ENCODE results near the gene SLC40A1. TPM values are rescaled to one million over a fixed set of nuclear protein-coding genes. Genes with fewer than 3 reads are reported as not detected.
"Not testable (repeated sequence)": the region's sequence is repeated elsewhere in the genome, so short reads cannot be mapped to it uniquely, and the experiment has no call there.

SLC40A1 gene
- total RNA-seq, 1 donor from 2014 or later: 45.2 TPM

- DNase-seq (ENCODE audit: low spot score in 2 of 2); FAIRE-seq: not testable (repeated sequence)
These were observed 21.1 kb upstream of the SLC40A1 start for GRCh38 chr2:189601652-189602051.

DNA sequence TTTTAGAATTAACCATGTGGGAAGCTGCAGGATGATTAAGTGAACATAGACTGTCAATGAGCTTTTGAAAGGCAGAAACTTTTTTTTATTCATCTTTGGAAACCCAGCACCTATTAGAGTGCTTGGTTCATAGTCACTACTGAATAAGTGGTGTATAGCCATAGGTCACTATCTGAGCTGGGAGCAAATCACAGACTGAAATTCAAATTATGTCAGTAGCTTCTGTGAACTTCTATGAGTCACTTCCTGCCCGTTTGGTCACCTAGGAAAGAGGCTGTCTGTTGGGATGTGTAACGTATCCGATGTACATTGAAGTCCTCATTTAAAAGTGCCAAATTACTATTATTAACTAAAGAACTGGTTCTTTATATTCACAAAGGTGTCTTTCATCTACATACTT is 20.5 kb upstream of the SLC40A1 start:
- DNase-seq (ENCODE audit: low spot score in 2 of 2): no peak
- no peak for FAIRE-seq

DNA sequence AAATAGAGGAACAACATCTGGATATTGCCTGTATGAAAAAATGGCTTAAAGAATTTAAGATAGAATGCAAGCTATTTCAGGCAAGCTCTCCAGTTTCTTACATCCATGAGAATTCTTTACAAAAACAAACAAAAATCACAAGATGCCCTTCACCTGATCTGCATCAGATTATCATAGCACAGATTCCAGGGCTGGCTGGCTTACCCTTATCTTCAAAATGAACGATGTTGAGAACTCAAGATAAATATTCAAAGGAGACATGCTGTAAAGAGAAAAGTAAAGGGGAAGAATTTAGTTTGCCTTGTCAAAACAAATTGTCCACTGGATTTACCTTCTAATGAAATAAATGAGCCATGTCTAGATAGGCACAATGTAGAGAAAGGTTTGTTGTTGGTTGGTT is 18.7 kb upstream of the SLC40A1 start:
- DNase-seq (ENCODE audit: low spot score in 2 of 2): no peak
- FAIRE-seq: no peak

DNA sequence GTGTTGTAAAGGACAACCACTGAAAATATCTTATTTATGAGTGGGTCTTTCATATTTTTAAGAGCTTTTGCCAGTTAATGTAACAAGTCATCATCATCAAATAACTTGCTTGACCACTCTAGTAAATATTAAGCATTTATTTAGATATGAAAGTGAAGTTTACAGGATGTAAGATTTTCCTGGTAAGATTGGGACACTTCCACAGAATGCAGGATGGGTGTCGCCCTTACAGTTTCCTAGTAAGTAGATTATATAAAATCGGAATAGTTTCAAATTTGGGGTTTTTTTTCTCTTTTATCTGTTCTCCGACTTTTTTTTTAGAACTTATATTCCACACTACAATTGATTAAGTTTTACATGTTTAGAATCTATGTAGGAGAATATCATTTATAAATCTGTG is 14.8 kb upstream of the SLC40A1 start:
- FAIRE-seq (no peak), DNase-seq (ENCODE audit: low spot score in 2 of 2) (no peak)

DNA sequence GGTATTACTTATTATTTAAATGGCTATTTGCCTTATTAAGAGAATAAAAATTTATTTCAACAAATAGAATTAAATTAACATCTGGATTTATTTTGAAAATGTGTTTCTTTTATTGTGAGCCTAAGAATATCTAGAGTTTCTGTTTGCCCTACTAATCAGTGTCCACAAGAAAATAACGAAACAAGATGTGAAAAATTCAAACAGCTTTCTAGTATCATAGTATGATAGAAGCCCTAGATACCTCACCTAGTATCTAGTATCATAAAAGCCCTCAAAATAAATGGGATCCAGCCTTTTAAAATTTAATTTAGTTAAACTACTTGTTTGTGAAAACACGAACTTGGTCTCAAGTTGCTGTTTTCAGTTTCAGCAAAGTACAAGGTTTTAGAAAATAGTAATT is 13.7 kb upstream of the SLC40A1 start:
- no peak for FAIRE-seq
- no peak for DNase-seq (ENCODE audit: low spot score in 2 of 2)

DNA sequence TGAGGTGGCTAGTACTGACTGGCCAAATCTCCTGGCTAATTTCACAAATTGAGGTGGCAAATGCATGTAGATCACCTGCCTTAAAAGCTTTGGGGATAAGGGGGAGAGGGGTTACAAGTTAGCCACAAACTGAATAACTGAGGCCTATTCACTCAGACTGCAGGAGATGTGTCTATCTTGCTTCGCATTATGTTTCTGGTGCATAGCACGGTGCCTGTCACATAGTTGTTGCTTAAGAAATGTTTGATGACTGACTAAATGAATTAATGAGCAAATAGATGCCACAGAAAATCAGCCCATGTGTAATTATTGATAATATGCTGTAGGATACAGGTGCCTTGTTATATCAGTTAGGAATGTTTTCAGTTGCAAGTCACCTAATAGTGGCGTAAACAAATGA is 12.5 kb upstream of the SLC40A1 start:
- FAIRE-seq (no peak), DNase-seq (ENCODE audit: low spot score in 2 of 2) (no peak)

GRCh38 chr2:189592353-189592984 is 11.9 kb upstream of the SLC40A1 start:
- no peak for DNase-seq (ENCODE audit: low spot score in 2 of 2)
- FAIRE-seq: no peak

GRCh38 chr2:189587780-189588179 is 7.2 kb upstream of the SLC40A1 start:
- no peak for FAIRE-seq
- no peak for DNase-seq (ENCODE audit: low spot score in 2 of 2)

- no peak for FAIRE-seq
- no peak for DNase-seq (ENCODE audit: low spot score in 2 of 2)
These were observed 4.7 kb upstream of the SLC40A1 start for GRCh38 chr2:189585226-189585756.

GRCh38 chr2:189584686-189585085 is 4.1 kb upstream of the SLC40A1 start:
- DNase-seq (ENCODE audit: low spot score in 2 of 2) (no peak), FAIRE-seq (no peak)

- no peak for FAIRE-seq
- no peak for DNase-seq (ENCODE audit: low spot score in 2 of 2)
These were observed 2.9 kb upstream of the SLC40A1 start for GRCh38 chr2:189583227-189584198.

DNA sequence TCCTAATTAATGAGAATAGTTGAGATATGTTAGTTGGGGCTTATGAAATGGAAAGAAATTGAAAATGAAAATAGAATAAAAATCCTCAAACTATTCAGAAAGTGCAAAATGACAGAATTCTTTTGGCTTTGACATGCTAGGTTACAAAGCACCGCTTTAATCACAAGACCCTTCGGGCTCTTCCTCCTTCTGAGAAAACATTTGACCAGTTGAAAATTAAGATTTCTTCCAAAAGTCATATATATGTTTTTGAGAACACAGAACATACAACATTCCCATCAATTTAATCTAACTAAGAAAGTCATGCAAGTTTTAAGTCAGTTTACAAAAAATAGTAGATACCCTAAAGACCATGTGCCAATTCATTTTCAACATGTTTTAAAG is 2.2 kb upstream of the SLC40A1 start:
- FAIRE-seq (no peak), DNase-seq (ENCODE audit: low spot score in 2 of 2) (no peak)

- FAIRE-seq (no peak), DNase-seq (ENCODE audit: low spot score in 2 of 2) (no peak)
These were observed 1.7 kb upstream of the SLC40A1 start for GRCh38 chr2:189582140-189582808.

GRCh38 chr2:189581354-189582139 is 961 bp upstream of the SLC40A1 start:
- DNase-seq (ENCODE audit: low spot score in 2 of 2): peak in 1 of 2 donors; percentile 12
- FAIRE-seq: no peak

- DNase-seq (ENCODE audit: low spot score in 2 of 2) (no peak), FAIRE-seq (no peak)
These were observed 340 bp downstream of the SLC40A1 start for GRCh38 chr2:189580241-189580651.

DNA sequence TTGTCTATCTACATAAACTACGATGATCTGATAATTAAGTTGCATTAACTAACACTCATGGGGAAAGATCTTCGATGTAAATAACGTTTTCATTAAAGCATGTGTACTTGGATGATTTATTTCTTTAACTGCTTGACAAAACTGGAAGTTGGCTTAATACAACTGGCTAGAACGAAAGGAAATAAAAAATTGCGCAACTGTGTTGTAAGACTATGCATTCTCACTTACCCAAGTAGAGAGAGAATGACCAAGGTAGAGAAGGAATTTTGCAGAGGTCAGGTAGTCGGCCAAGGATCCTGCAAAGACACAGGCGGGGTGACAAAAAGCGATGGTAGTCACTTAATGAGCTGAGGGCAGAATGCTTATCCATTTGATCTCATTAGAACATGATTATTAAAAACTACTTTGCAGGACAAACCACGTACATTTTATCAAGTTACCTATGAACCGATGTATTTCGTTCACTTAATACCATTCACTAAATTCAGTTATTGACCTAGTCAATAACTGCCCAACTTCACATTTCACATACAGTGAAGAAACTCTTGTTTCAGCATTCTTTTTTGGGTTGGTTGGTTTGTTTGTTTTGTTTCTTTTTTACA is 900 bp downstream of the SLC40A1 start:
- DNase-seq (ENCODE audit: low spot score in 2 of 2) (no peak), FAIRE-seq (no peak)

DNA sequence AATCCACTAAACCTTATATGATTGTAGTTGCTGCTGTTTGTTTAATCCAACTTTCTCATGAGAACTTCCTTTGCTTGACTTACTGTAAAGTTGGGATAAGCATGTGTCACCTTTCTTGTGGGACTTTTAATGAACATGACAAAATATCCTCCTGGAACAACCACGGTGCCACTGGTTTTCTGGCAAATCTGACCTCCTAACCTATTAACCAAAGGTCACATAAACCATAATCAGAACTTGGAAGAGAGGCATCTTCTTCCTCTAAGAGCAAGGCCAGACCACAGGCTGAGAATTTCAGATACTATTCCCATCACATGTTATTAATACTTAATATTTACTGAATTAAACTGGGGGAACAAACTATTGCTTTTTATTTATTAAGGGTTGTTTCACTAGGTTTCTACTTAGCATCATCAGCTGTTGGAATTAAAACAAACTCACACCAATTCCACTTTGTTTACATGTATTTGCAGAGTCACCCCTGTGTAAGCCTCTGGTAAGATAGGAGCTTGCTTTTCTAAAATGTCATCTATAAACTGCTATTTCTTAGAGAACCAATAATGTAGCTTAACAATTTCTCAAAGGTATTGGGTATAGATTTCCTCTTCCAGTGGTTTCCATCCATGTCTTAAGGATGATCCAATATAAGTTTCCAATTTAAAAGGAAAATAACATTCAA is 2.2 kb downstream of the SLC40A1 start:
- DNase-seq (ENCODE audit: low spot score in 2 of 2): no peak
- no peak for FAIRE-seq

- DNase-seq (ENCODE audit: low spot score in 2 of 2): no peak
These were observed 3.5 kb downstream of the SLC40A1 start for GRCh38 chr2:189577121-189577520.

DNA sequence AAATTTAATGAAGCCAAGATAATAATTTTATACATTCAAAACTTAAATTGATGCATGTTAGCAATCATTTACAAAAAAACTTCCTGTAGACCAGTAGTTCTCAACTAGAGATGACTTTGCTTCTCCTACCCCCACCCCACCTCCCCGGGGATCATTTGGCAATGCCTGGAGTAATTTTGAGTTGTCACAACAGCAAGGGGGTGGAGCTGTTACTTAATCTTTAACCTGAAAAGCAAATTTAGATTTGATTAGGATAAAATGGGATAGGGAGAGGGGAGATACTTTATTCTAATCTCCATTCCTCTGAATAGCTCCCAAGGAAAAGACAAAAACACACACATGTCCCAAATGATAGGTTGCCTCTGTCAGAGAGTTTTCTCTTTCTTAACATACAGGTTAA is 4.2 kb downstream of the SLC40A1 start:
- no peak for FAIRE-seq
- DNase-seq (ENCODE audit: low spot score in 2 of 2): no peak

More at GRCh38 chr2:189577121-189577520, 3.5 kb downstream of the SLC40A1 start:
- FAIRE-seq: no peak
